ENCODE measurements around the gene JARID2.

GRCh38 chr6:15264902-15265761 is 19.3 kb downstream of the JARID2 start:
- TF ChIP-seq CTCF (IDR thresholded peaks at IDR 0.05), result no peak
- no peak for TF ChIP-seq POLR2A (IDR thresholded peaks at IDR 0.05)

All from thyroid gland (tissue), 4 donors.